ENCODE data around the gene VWA3B.
A peak's percentile ranks its signal among the peaks of the same experiment; 100 is the strongest.

Gene VWA3B

GRCh38 chr2:98085649-98086048, 1.3 kb upstream of the VWA3B start:
- no peak for TF ChIP-seq CTCF (IDR thresholded peaks at IDR 0.05; ENCODE audit: insufficient read depth, low read length, missing control alignments)
- DNase-seq (ENCODE audit: low read depth, low spot score): no peak
- ChIA-PET POLR2A (no interaction called here), CTCF (interaction anchor here (3.0 kb wide), 1 partner anchor 279 kb away, joined by 8 read pairs; no protein-coding TSS in a partner anchor)
- H3K4me3 ChIP-seq (ENCODE audit: low read depth, low read length): no peak overlapping the region

GRCh38 chr2:98087447-98088020, 567 bp downstream of the VWA3B start:
- DNase-seq (ENCODE audit: low read depth, low spot score): no peak
- peak overlapping the region; percentile 52 for H3K4me3 ChIP-seq (ENCODE audit: low read depth, low read length)
- ChIA-PET CTCF (interaction anchor here (0.9 to 1.0 kb wide), 2 partner anchors 152 to 281 kb away, joined by 3 to 4 read pairs; no protein-coding TSS in a partner anchor), POLR2A (no interaction called here)
- TF ChIP-seq CTCF (IDR thresholded peaks at IDR 0.05; ENCODE audit: insufficient read depth, low read length, missing control alignments): no peak

- CTCF ChIA-PET: interaction anchor here (0.9 to 1.0 kb wide), 2 partner anchors 153 to 282 kb away, joined by 3 to 4 read pairs; no protein-coding TSS in a partner anchor
- H3K4me3 ChIP-seq (ENCODE audit: low read depth, low read length): no peak overlapping the region
- DNase-seq (ENCODE audit: low read depth, low spot score): no peak
- POLR2A ChIA-PET: no interaction called here
- TF ChIP-seq CTCF (IDR thresholded peaks at IDR 0.05; ENCODE audit: insufficient read depth, low read length, missing control alignments): no peak
Measured at GRCh38 chr2:98088261-98088660, 1.3 kb downstream of the VWA3B start.

GRCh38 chr2:98089941-98090340, 3.0 kb downstream of the VWA3B start:
- no peak for DNase-seq (ENCODE audit: low read depth, low spot score)
- TF ChIP-seq CTCF (IDR thresholded peaks at IDR 0.05; ENCODE audit: insufficient read depth, low read length, missing control alignments): no peak
- CTCF ChIA-PET: no interaction called here
- no peak overlapping the region for H3K4me3 ChIP-seq (ENCODE audit: low read depth, low read length)
- POLR2A ChIA-PET: interaction anchor here (0.6 kb wide), 1 partner anchor 244 kb away, joined by 4 read pairs; no protein-coding TSS in a partner anchor

GRCh38 chr2:98090951-98091350, 4.0 kb downstream of the VWA3B start:
- ChIA-PET CTCF (no interaction called here), POLR2A (no interaction called here)
- no peak for TF ChIP-seq CTCF (IDR thresholded peaks at IDR 0.05; ENCODE audit: insufficient read depth, low read length, missing control alignments)
- H3K4me3 ChIP-seq (ENCODE audit: low read depth, low read length): no peak overlapping the region
- DNase-seq (ENCODE audit: low read depth, low spot score): no peak

- ChIA-PET POLR2A (no interaction called here), CTCF (no interaction called here)
Measured at GRCh38 chr2:98091738-98092137, 4.8 kb downstream of the VWA3B start.

More at GRCh38 chr2:98091738-98092137, 4.8 kb downstream of the VWA3B start:
- no peak for DNase-seq (ENCODE audit: low read depth, low spot score)
- no peak for TF ChIP-seq CTCF (IDR thresholded peaks at IDR 0.05; ENCODE audit: insufficient read depth, low read length, missing control alignments)
- no peak overlapping the region for H3K4me3 ChIP-seq (ENCODE audit: low read depth, low read length)
